Keratinocyte (primary cell): ENCODE measurements around the gene PPP4R2. TPM values are rescaled to one million over a fixed set of nuclear protein-coding genes. Genes with fewer than 3 reads are reported as not detected.

Experiments
- DNase-seq: peaks from one replicate; pipeline ENCODE4 v3.0.0-alpha.2; 2011; ENCODE audit warnings: low read depth, missing footprints, low spot score
- FAIRE-seq: peaks from 2 replicates; lab custom pipeline; 2011; peaks lifted over from hg19 to GRCh38; lab: Jason Lieb, UNC
- H2AFZ ChIP-seq: 2 replicates; pipeline ENCODE4 v1.6.0; 2012; ENCODE audit warnings: low read length, control low read depth, inconsistent platforms; ENCODE audit not compliant: control insufficient read depth
- H3K27ac ChIP-seq: 2 replicates; pipeline ENCODE4 v1.5.1; 2011; ENCODE audit warnings: low read length; ENCODE audit not compliant: control insufficient read depth, insufficient read depth
- H3K27me3 ChIP-seq: 3 replicates; pipeline ENCODE4 v1.6.0; 2011; ENCODE audit warnings: low read length; ENCODE audit not compliant: control insufficient read depth, insufficient read depth; ENCODE audit errors: extremely low read depth
- H3K36me3 ChIP-seq, 2 experiments: 2 replicates in 1 of 2; 3 replicates in 1 of 2; pipeline ENCODE4 v1.5.1; 2011; ENCODE audit warnings: low read length in 2 of 2, mild to moderate bottlenecking in 1 of 2; ENCODE audit not compliant: control insufficient read depth in 2 of 2, insufficient read depth in 2 of 2; ENCODE audit errors: extremely low read depth in 1 of 2
- H3K4me1 ChIP-seq: 3 replicates; pipeline ENCODE4 v1.5.1; 2011; ENCODE audit warnings: low read length; ENCODE audit not compliant: control insufficient read depth, insufficient read depth; ENCODE audit errors: extremely low read depth
- H3K4me2 ChIP-seq: 3 replicates; pipeline ENCODE4 v1.6.0; 2011; ENCODE audit warnings: low read depth, low read length; ENCODE audit not compliant: control insufficient read depth, insufficient read depth; ENCODE audit errors: extremely low read depth
- H3K4me3 ChIP-seq, 3 experiments: fragments of 200-600 bp in 1 of 3; sonication (generic) in 1 of 3; 2 replicates in 2 of 3; 3 replicates in 1 of 3; pipeline ENCODE4 v1.5.1; 2011 to 2016; ENCODE audit warnings: low read length in 3 of 3, mild to moderate bottlenecking in 3 of 3, control low read depth in 2 of 3, inconsistent platforms in 1 of 3, low read depth in 1 of 3, mixed read lengths in 1 of 3, mixed run types in 1 of 3, moderate library complexity in 1 of 3; ENCODE audit not compliant: control insufficient read depth in 2 of 3, insufficient read depth in 2 of 3; ENCODE audit errors: extremely low read depth in 1 of 3
- H3K79me2 ChIP-seq: 2 replicates; pipeline ENCODE4 v1.6.0; 2012; ENCODE audit warnings: low read length; ENCODE audit not compliant: control insufficient read depth, insufficient read depth
- H3K9ac ChIP-seq: 3 replicates; pipeline ENCODE4 v1.6.0; 2011; ENCODE audit warnings: low read length; ENCODE audit not compliant: control insufficient read depth, insufficient read depth; ENCODE audit errors: extremely low read depth
- H3K9me1 ChIP-seq: 3 replicates; pipeline ENCODE4 v1.6.0; 2011; ENCODE audit warnings: low read length; ENCODE audit not compliant: control insufficient read depth, insufficient read depth; ENCODE audit errors: extremely low read depth
- H3K9me3 ChIP-seq: 2 replicates; pipeline ENCODE4 v1.5.1; 2012; ENCODE audit warnings: low read depth, low read length; ENCODE audit not compliant: control insufficient read depth
- H4K20me1 ChIP-seq: 3 replicates; pipeline ENCODE4 v1.6.0; 2011; ENCODE audit warnings: low read length; ENCODE audit not compliant: control insufficient read depth, insufficient read depth; ENCODE audit errors: extremely low read depth
- EZH2 ChIP-seq: IDR thresholded peaks from one replicate; pipeline ENCODE4 v1.6.1; 2012; ENCODE audit warnings: inconsistent platforms, mild to moderate bottlenecking, low read length, moderate library complexity
- dilution Hi-C: fragments of 300-500 bp; cut with MboI; formaldehyde crosslinking; loops from one replicate; pipeline ENCODE4 v1.7.0; 2020; ENCODE audit warnings: low sequenced_read_pairs; ENCODE audit not compliant: extremely low pct_ligation_motif_present
- polyA plus RNA-seq, 5 experiments: library from polyadenylated mRNA; depleted of rRNA in 3 of 5; stranded (reverse) in 3 of 5; stranded (forward) in 1 of 5; unstranded in 1 of 5; fragments of >200 nt; gene quantifications; 1 replicate in 1 of 5; 2 replicates in 3 of 5; 3 replicates in 1 of 5; pipeline versions ENCODE4 v1.2.1 to v1.2.3, GENCODE V29; 2011 to 2012; ENCODE audit warnings: missing spikeins in 2 of 5, low read depth in 1 of 5, low replicate concordance in 1 of 5
- TF ChIP-seq, protein P1 (sequence below), 3 experiments: IDR thresholded peaks in 1 of 3; conservative IDR thresholded peaks in 1 of 3; optimal IDR thresholded peaks in 1 of 3; 2 replicates in 2 of 3; 3 replicates in 1 of 3; pipeline versions ENCODE3 to v1.5.1; 2011; ENCODE audit warnings: low read length in 3 of 3, mild to moderate bottlenecking in 3 of 3, moderate library complexity in 2 of 3, control low read depth in 1 of 3, inconsistent platforms in 1 of 3; ENCODE audit not compliant: insufficient read depth in 2 of 3; ENCODE audit errors: extremely low read depth in 1 of 3

PPP4R2 gene
- polyA plus RNA-seq, 1 donor (not counting 4 experiments of a cell fraction or from before 2014, with no cell fraction given): 46.6 TPM

DNA sequence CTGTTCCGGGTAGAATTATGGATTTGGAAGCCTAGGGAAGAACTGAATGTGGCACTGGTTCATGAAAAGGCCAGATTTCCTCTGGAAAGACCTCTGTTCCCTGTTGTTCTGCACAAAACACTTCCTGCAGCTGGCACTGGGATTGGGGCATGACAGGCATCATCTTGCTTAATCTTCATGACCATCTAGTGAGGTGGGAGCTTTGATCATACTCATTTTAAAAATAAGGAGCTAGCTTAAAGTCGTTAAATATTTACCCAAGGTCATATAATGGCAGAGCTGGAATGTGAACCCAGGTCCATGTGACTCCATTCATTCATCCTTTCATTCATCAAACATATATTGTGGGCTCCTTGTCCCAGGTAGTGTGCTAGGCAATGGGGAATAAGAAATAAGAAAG, 105.3 kb downstream of the PPP4R2 start:
- no peak overlapping the region for H3K9ac ChIP-seq
- no peak overlapping the region for H3K27ac ChIP-seq
- no peaks in the 10 kb centered on the region for H3K27me3 ChIP-seq
- TF ChIP-seq, protein P1, sequence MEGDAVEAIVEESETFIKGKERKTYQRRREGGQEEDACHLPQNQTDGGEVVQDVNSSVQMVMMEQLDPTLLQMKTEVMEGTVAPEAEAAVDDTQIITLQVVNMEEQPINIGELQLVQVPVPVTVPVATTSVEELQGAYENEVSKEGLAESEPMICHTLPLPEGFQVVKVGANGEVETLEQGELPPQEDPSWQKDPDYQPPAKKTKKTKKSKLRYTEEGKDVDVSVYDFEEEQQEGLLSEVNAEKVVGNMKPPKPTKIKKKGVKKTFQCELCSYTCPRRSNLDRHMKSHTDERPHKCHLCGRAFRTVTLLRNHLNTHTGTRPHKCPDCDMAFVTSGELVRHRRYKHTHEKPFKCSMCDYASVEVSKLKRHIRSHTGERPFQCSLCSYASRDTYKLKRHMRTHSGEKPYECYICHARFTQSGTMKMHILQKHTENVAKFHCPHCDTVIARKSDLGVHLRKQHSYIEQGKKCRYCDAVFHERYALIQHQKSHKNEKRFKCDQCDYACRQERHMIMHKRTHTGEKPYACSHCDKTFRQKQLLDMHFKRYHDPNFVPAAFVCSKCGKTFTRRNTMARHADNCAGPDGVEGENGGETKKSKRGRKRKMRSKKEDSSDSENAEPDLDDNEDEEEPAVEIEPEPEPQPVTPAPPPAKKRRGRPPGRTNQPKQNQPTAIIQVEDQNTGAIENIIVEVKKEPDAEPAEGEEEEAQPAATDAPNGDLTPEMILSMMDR (optimal IDR thresholded peaks at IDR 0.05 in 1 of 3, IDR thresholded peaks at IDR 0.05 in 1 of 3, conservative IDR thresholded peaks at IDR 0.05 in 1 of 3; ENCODE audit: extremely low read depth in 1 of 3, insufficient read depth in 2 of 3, low read length in 3 of 3): no peak
- H3K4me3 ChIP-seq: no peak overlapping the region
- no peaks in the 10 kb centered on the region for H3K9me3 ChIP-seq
- H3K4me1 ChIP-seq: no peaks in the 10 kb centered on the region
- no peaks in the 10 kb centered on the region for H4K20me1 ChIP-seq
- DNase-seq (no peak), FAIRE-seq (no peak)
- no peaks in the 10 kb centered on the region for H3K9me1 ChIP-seq
- H2AFZ ChIP-seq: no peak overlapping the region
- dilution Hi-C loops: no loop called here
- H3K79me2 ChIP-seq: no peaks in the 10 kb centered on the region
- no peak overlapping the region for H3K4me2 ChIP-seq
- no peaks in the 10 kb centered on the region for H3K36me3 ChIP-seq

DNA sequence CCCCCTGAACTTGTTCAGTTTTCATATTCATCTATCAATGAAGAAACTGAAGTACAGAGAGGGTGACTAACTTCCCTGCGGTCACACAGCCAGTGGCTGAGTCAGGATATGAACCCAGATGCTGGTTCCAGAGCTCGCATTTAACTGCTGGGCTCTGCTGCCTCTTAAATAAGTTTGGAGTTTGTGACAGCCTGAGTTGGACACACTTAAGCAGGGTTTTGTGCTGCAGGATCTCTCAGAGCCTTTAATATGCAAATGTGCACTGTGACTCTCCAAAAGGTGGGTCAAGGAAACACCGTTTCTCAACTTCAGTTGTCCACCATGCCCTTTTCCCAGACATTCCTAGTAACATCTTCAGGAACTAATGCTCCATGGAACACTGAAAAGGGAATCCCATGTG, 110.6 kb downstream of the PPP4R2 start:
- dilution Hi-C loops: no loop called here
- H3K36me3 ChIP-seq: no peaks in the 10 kb centered on the region
- H3K27me3 ChIP-seq: no peaks in the 10 kb centered on the region
- H2AFZ ChIP-seq: no peak overlapping the region
- no peaks in the 10 kb centered on the region for H3K79me2 ChIP-seq
- no peak for TF ChIP-seq EZH2
- TF ChIP-seq, protein P1 (optimal IDR thresholded peaks at IDR 0.05 in 1 of 3, IDR thresholded peaks at IDR 0.05 in 1 of 3, conservative IDR thresholded peaks at IDR 0.05 in 1 of 3; ENCODE audit: extremely low read depth in 1 of 3, insufficient read depth in 2 of 3, low read length in 3 of 3): no peak
- no peaks in the 10 kb centered on the region for H3K4me1 ChIP-seq
- FAIRE-seq (no peak), DNase-seq (no peak)
- H3K27ac ChIP-seq: no peak overlapping the region
- no peaks in the 10 kb centered on the region for H3K9me3 ChIP-seq
- H3K4me2 ChIP-seq: no peak overlapping the region
- no peaks in the 10 kb centered on the region for H3K9me1 ChIP-seq
- no peaks in the 10 kb centered on the region for H4K20me1 ChIP-seq
- no peak overlapping the region for H3K4me3 ChIP-seq
- H3K9ac ChIP-seq: no peak overlapping the region
